MM.1S (cell line): ENCODE measurements around the gene TMEM81.

Experiments used
- DNase-seq: peaks from one replicate; pipeline ENCODE4 v3.0.0-alpha.2; 2015
- H2AFZ ChIP-seq: fragments of 300-600 bp; sonication (generic); 2 replicates; pipeline ENCODE4 v1.6.0; 2016; ENCODE audit warnings: antibody characterized with exemption, low read length
- H3F3A ChIP-seq: fragments of 300-600 bp; sonication (generic); 2 replicates; pipeline ENCODE4 v1.6.1; 2016; ENCODE audit warnings: mild to moderate bottlenecking, antibody characterized with exemption, low read length, moderate library complexity, mixed read lengths; ENCODE audit not compliant: insufficient read depth
- H3K27ac ChIP-seq: fragments of 300-600 bp; sonication (generic); 2 replicates; pipeline ENCODE4 v1.5.1; 2016; ENCODE audit warnings: mild to moderate bottlenecking, low read length
- H3K27me3 ChIP-seq: fragments of 300-600 bp; sonication (generic); replicated peaks from 2 replicates; pipeline ENCODE4 v1.6.0; 2016; ENCODE audit warnings: low read length; ENCODE audit not compliant: insufficient read depth
- H3K36me3 ChIP-seq: fragments of 300-600 bp; sonication (generic); replicated peaks from 2 replicates; pipeline ENCODE4 v1.6.1; 2016; ENCODE audit warnings: mild to moderate bottlenecking, low read length, mixed read lengths; ENCODE audit not compliant: insufficient read depth
- H3K4me1 ChIP-seq: fragments of 300-600 bp; sonication (generic); 2 replicates; pipeline ENCODE4 v1.6.1; 2016; ENCODE audit warnings: low read length, mixed read lengths
- H3K4me2 ChIP-seq: fragments of 300-600 bp; sonication (generic); 2 replicates; pipeline ENCODE4 v1.6.0; 2016; ENCODE audit warnings: low read depth, low read length
- H3K4me3 ChIP-seq: fragments of 300-600 bp; sonication (generic); 2 replicates; pipeline ENCODE4 v1.5.1; 2016; ENCODE audit warnings: low read length, mixed read lengths
- H3K79me2 ChIP-seq: fragments of 300-600 bp; sonication (generic); 2 replicates; pipeline ENCODE4 v1.6.1; 2016; ENCODE audit warnings: mixed run types, low read length, mixed read lengths
- H3K9ac ChIP-seq: fragments of 300-600 bp; sonication (generic); 2 replicates; pipeline ENCODE4 v1.6.1; 2016; ENCODE audit warnings: low read length, mixed read lengths
- H3K9me2 ChIP-seq: fragments of 300-600 bp; sonication (generic); replicated peaks from 2 replicates; pipeline ENCODE4 v1.6.1; 2016; ENCODE audit warnings: mild to moderate bottlenecking, low read length, mixed read lengths; ENCODE audit not compliant: insufficient read depth
- H3K9me3 ChIP-seq: fragments of 300-600 bp; sonication (generic); replicated peaks from 2 replicates; pipeline ENCODE4 v1.6.1; 2016; ENCODE audit warnings: mild to moderate bottlenecking, low read length, mixed read lengths; ENCODE audit not compliant: insufficient read depth
- H4K20me1 ChIP-seq: fragments of 300-600 bp; sonication (generic); 2 replicates; pipeline ENCODE4 v1.6.1; 2016; ENCODE audit warnings: mild to moderate bottlenecking, low read length, moderate library complexity, mixed read lengths; ENCODE audit not compliant: insufficient read depth
- CTCF ChIP-seq: fragments of 300-600 bp; sonication (generic); IDR thresholded peaks from 2 replicates; pipeline ENCODE4 v1.5.1; 2016; ENCODE audit warnings: antibody characterized with exemption, low read length, mixed read lengths
- EZH2 ChIP-seq: fragments of 300-600 bp; sonication (generic); optimal IDR thresholded peaks from 2 replicates; pipeline ENCODE3; 2017; ENCODE audit warnings: low read depth, mild to moderate bottlenecking, antibody characterized with exemption, low read length, mixed read lengths
- EZH2phosphoT487 ChIP-seq: fragments of 300-600 bp; sonication (generic); IDR thresholded peaks from 2 replicates; pipeline ENCODE4 v1.6.1; 2018; ENCODE audit warnings: antibody characterized with exemption, low read length

The TMEM81 gene

GRCh38 chr1:205048382-205048781 is 35.9 kb downstream of the TMEM81 start:
- TF ChIP-seq EZH2 (no peak), CTCF (no peak), EZH2phosphoT487 (no peak)
- no peak overlapping the region for H3K9ac ChIP-seq
- H2AFZ ChIP-seq: no peak overlapping the region
- no peak overlapping the region for H3K4me3 ChIP-seq
- no peak overlapping the region for H3K27ac ChIP-seq
- no peaks in the 10 kb centered on the region for H3K79me2 ChIP-seq
- H3K36me3 ChIP-seq: no peaks in the 10 kb centered on the region
- H3K27me3 ChIP-seq: peaks cover 79% of the 10 kb centered on the region
- DNase-seq: no peak
- no peak overlapping the region for H3K4me2 ChIP-seq
- H3K4me1 ChIP-seq: no peaks in the 10 kb centered on the region
- H3K9me3 ChIP-seq: no peaks in the 10 kb centered on the region
- H3K9me2 ChIP-seq: no peaks in the 10 kb centered on the region
- H4K20me1 ChIP-seq: no peaks in the 10 kb centered on the region
- no peaks in the 10 kb centered on the region for H3F3A ChIP-seq

- H3K4me3 ChIP-seq: no peak overlapping the region
- H2AFZ ChIP-seq: no peak overlapping the region
- H3K27ac ChIP-seq: no peak overlapping the region
- TF ChIP-seq EZH2: no peak
- TF ChIP-seq EZH2phosphoT487: no peak
- TF ChIP-seq CTCF: no peak
- no peaks in the 10 kb centered on the region for H3K4me1 ChIP-seq
- H3K9ac ChIP-seq: no peak overlapping the region
- no peaks in the 10 kb centered on the region for H3K36me3 ChIP-seq
- H3K9me3 ChIP-seq: no peaks in the 10 kb centered on the region
- no peak overlapping the region for H3K4me2 ChIP-seq
- no peaks in the 10 kb centered on the region for H3F3A ChIP-seq
- no peaks in the 10 kb centered on the region for H3K79me2 ChIP-seq
- H4K20me1 ChIP-seq: no peaks in the 10 kb centered on the region
- H3K27me3 ChIP-seq: peaks cover 77% of the 10 kb centered on the region
- no peak for DNase-seq
- no peaks in the 10 kb centered on the region for H3K9me2 ChIP-seq
Observed at GRCh38 chr1:205047764-205048231, 36.5 kb downstream of the TMEM81 start.

- H3K4me3 ChIP-seq: no peak overlapping the region
- no peaks in the 10 kb centered on the region for H4K20me1 ChIP-seq
- H3K79me2 ChIP-seq: no peaks in the 10 kb centered on the region
- no peaks in the 10 kb centered on the region for H3K36me3 ChIP-seq
- DNase-seq: no peak
- H3K4me1 ChIP-seq: no peaks in the 10 kb centered on the region
- H3K9ac ChIP-seq: no peak overlapping the region
- no peaks in the 10 kb centered on the region for H3K9me2 ChIP-seq
- H3K27me3 ChIP-seq: peaks cover 84% of the 10 kb centered on the region
- no peak overlapping the region for H3K27ac ChIP-seq
- H3K4me2 ChIP-seq: no peak overlapping the region
- H2AFZ ChIP-seq: no peak overlapping the region
- TF ChIP-seq EZH2phosphoT487 (no peak), EZH2 (no peak), CTCF (no peak)
- no peaks in the 10 kb centered on the region for H3F3A ChIP-seq
- H3K9me3 ChIP-seq: no peaks in the 10 kb centered on the region
Observed at GRCh38 chr1:205046870-205047269, 37.4 kb downstream of the TMEM81 start.
